H9 (cell line): ENCODE results near the gene MPG. TPM values are rescaled to one million over a fixed set of nuclear protein-coding genes. Genes with fewer than 3 reads are reported as not detected.

Source experiments
- DNase-seq: peaks from one replicate; pipeline ENCODE4 v3.0.0-alpha.2; 2017
- H2AFZ ChIP-seq: one replicate; pipeline ENCODE4 v1.6.1; 2013; ENCODE audit warnings: mild to moderate bottlenecking, low read length, control low read depth, moderate library complexity
- H2AK5ac ChIP-seq: 2 replicates; pipeline ENCODE4 v1.6.1; 2013; ENCODE audit warnings: low read length, control low read depth, mixed read lengths; ENCODE audit not compliant: insufficient read length
- H2BK120ac ChIP-seq: one replicate; pipeline ENCODE4 v1.6.1; 2013; ENCODE audit warnings: low read depth, mild to moderate bottlenecking, low read length, control low read depth, inconsistent platforms; ENCODE audit not compliant: poor library complexity, severe bottlenecking
- H2BK12ac ChIP-seq: 2 replicates; pipeline ENCODE4 v1.6.1; 2013; ENCODE audit warnings: low read length, control low read depth, mixed read lengths, low read depth; ENCODE audit not compliant: insufficient read length
- H2BK15ac ChIP-seq: 2 replicates; pipeline ENCODE4 v1.6.1; 2013; ENCODE audit warnings: low read depth, low read length, control low read depth
- H2BK20ac ChIP-seq: one replicate; pipeline ENCODE4 v1.6.1; 2013; ENCODE audit warnings: low read depth, mild to moderate bottlenecking, low read length, control low read depth, inconsistent platforms; ENCODE audit not compliant: poor library complexity, severe bottlenecking
- H2BK5ac ChIP-seq: 2 replicates; pipeline ENCODE4 v1.6.1; 2013; ENCODE audit warnings: low read length, control low read depth, mixed read lengths; ENCODE audit not compliant: insufficient read length
- H3K14ac ChIP-seq: 2 replicates; pipeline ENCODE4 v1.6.1; 2013; ENCODE audit warnings: low read length, control low read depth; ENCODE audit not compliant: insufficient read depth
- H3K18ac ChIP-seq: 2 replicates; pipeline ENCODE4 v1.6.1; 2013; ENCODE audit warnings: low read depth, mild to moderate bottlenecking, mixed read lengths, low read length, control low read depth; ENCODE audit not compliant: insufficient read length
- H3K23ac ChIP-seq: 2 replicates; pipeline ENCODE4 v1.6.1; 2013; ENCODE audit warnings: low read length, control low read depth, mixed read lengths, low read depth; ENCODE audit not compliant: insufficient read length
- H3K23me2 ChIP-seq: 2 replicates; pipeline ENCODE4 v1.6.1; 2013; ENCODE audit warnings: low read depth, mild to moderate bottlenecking, mixed read lengths, low read length, control low read depth; ENCODE audit not compliant: insufficient read length, poor library complexity, severe bottlenecking
- H3K27ac ChIP-seq: 2 replicates; pipeline ENCODE4 v1.5.1; 2013; ENCODE audit warnings: low read length, control low read depth, mixed read lengths, low read depth; ENCODE audit not compliant: insufficient read length
- H3K27me3 ChIP-seq: 2 replicates; pipeline ENCODE4 v1.6.1; 2013; ENCODE audit warnings: low read length, control low read depth, inconsistent platforms; ENCODE audit not compliant: insufficient read depth
- H3K4ac ChIP-seq: 2 replicates; pipeline ENCODE4 v1.6.1; 2013; ENCODE audit warnings: low read depth, mild to moderate bottlenecking, control low read depth, inconsistent platforms, low read length, moderate library complexity
- H3K4me1 ChIP-seq: 2 replicates; pipeline ENCODE4 v1.6.1; 2013; ENCODE audit warnings: low read length, control low read depth, inconsistent platforms; ENCODE audit not compliant: insufficient read depth
- H3K4me2 ChIP-seq: 2 replicates; pipeline ENCODE4 v1.6.1; 2013; ENCODE audit warnings: low read length, control low read depth, mixed read lengths; ENCODE audit not compliant: insufficient read length, insufficient read depth
- H3K56ac ChIP-seq: 2 replicates; pipeline ENCODE4 v1.6.1; 2013; ENCODE audit warnings: low read depth, mild to moderate bottlenecking, mixed read lengths, low read length, control low read depth; ENCODE audit not compliant: insufficient read length
- H3K79me1 ChIP-seq: 2 replicates; pipeline ENCODE4 v1.6.1; 2013; ENCODE audit warnings: low read depth, mild to moderate bottlenecking, moderate library complexity, low read length, control low read depth, inconsistent platforms; ENCODE audit not compliant: insufficient read depth, poor library complexity, severe bottlenecking
- H3K79me2 ChIP-seq: 2 replicates; pipeline ENCODE4 v1.6.1; 2013; ENCODE audit warnings: low read length, control low read depth, inconsistent platforms; ENCODE audit not compliant: insufficient read depth
- H3K9ac ChIP-seq: 2 replicates; pipeline ENCODE4 v1.6.1; 2013; ENCODE audit warnings: low read length, control low read depth, mixed read lengths; ENCODE audit not compliant: insufficient read length; ENCODE audit errors: extremely low read depth
- H3K9me3 ChIP-seq: one replicate; pipeline ENCODE4 v1.6.1; 2013; ENCODE audit warnings: low read depth, low read length, inconsistent platforms; ENCODE audit not compliant: control insufficient read depth
- H3T11ph ChIP-seq: one replicate; pipeline ENCODE4 v1.6.1; 2013; ENCODE audit warnings: mild to moderate bottlenecking, low read length, control low read depth, inconsistent platforms
- H4K20me1 ChIP-seq: one replicate; pipeline ENCODE4 v1.6.1; 2013; ENCODE audit not compliant: control insufficient read depth, insufficient read length, insufficient read depth
- H4K5ac ChIP-seq: 2 replicates; pipeline ENCODE4 v1.6.1; 2013; ENCODE audit warnings: low read depth, mild to moderate bottlenecking, mixed read lengths, low read length, control low read depth; ENCODE audit not compliant: insufficient read length
- H4K8ac ChIP-seq: replicated peaks from 2 replicates; pipeline ENCODE4 v1.6.1; 2013; ENCODE audit warnings: low read length, control low read depth, mixed read lengths, low read depth; ENCODE audit not compliant: insufficient read length
- H4K91ac ChIP-seq: 2 replicates; pipeline ENCODE4 v1.6.1; 2013; ENCODE audit warnings: low read depth, mild to moderate bottlenecking, moderate library complexity, mixed read lengths, low read length, control low read depth; ENCODE audit not compliant: insufficient read length
- H3K27ac Mint-ChIP-seq, 3 experiments: 2 replicates in 2 of 3; 3 replicates in 1 of 3; pipeline ENCODE4 v1.8.0; 2020 to 2021; ENCODE audit warnings: mixed read lengths in 3 of 3, mild to moderate bottlenecking in 1 of 3, moderate library complexity in 1 of 3
- H3K27me3 Mint-ChIP-seq: 2 replicates; pipeline ENCODE4 v1.8.0; 2021; ENCODE audit warnings: low read depth, mild to moderate bottlenecking, moderate library complexity, mixed read lengths
- H3K36me3 Mint-ChIP-seq, 3 experiments: 2 replicates in 2 of 3; 3 replicates in 1 of 3; pipeline ENCODE4 v1.8.0; 2020 to 2021; ENCODE audit warnings: low read depth in 3 of 3, mixed read lengths in 3 of 3; ENCODE audit not compliant: insufficient read depth in 1 of 3
- H3K4me1 Mint-ChIP-seq, 2 experiments: 2 replicates each; pipeline ENCODE4 v1.8.0; 2020; ENCODE audit warnings: mixed read lengths in 2 of 2
- H3K4me3 Mint-ChIP-seq, 2 experiments: 2 replicates in 1 of 2; 3 replicates in 1 of 2; pipeline ENCODE4 v1.8.0; 2020 to 2021; ENCODE audit warnings: mild to moderate bottlenecking in 2 of 2, mixed read lengths in 2 of 2, moderate library complexity in 1 of 2
- H3K9me3 Mint-ChIP-seq, 2 experiments: 2 replicates in 1 of 2; 3 replicates in 1 of 2; pipeline ENCODE4 v1.8.0; 2020; ENCODE audit warnings: mild to moderate bottlenecking in 2 of 2, mixed read lengths in 2 of 2, moderate library complexity in 1 of 2
- WGBS: extraction: QIAGEN DNeasy Blood & Tissue Kit; methylation state at CpG from one replicate; pipeline ENCODE4 v1.1.7; 2013; ENCODE audit warnings: missing lambda C conversion rate, low lambda C conversion rate, mixed read lengths; ENCODE audit not compliant: insufficient read length; ENCODE audit errors: extremely low coverage; 5-methylcytosine and 5-hydroxymethylcytosine counted together
- total RNA-seq: library from RNA; stranded (reverse); gene quantifications from 2 replicates; pipeline ENCODE4 v1.2.1, GENCODE V29; 2021
- TF ChIP-seq, protein P1 (sequence below): fragments of 200-600 bp; sonication (generic); conservative IDR thresholded peaks from 3 replicates; pipeline ENCODE4 v1.8.0; 2021; ENCODE audit warnings: antibody characterized with exemption, mild to moderate bottlenecking

The MPG gene
- total RNA-seq, 1 experiment from 2014 or later = 39.1 TPM

DNA sequence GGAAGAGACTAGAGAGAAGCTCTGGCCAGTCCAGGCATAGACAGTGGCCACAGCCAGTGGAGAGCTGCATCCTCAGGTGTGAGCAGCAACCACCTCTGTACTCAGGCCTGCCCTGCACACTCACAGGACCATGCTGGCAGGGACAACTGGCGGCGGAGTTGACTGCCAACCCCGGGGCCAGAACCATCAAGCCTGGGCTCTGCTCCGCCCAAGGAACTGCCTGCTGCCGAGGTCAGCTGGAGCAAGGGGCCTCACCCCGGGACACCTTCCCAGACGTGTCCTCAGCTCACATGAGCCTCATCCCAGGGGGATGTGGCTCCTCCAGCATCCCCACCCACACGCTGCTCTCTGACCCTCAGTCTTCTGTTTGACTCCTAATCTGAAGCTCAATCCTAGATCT is 8.8 kb upstream of the MPG start:
- H3K23me2 ChIP-seq = peaks cover 10% of the 10 kb centered on the region
- no peak overlapping the region for H3T11ph ChIP-seq
- H3K4me1 ChIP-seq = peaks cover 3% of the 10 kb centered on the region; the same call in 1 of the 2 replicates
- no peaks in the 10 kb centered on the region for H3K27me3 ChIP-seq
- H3K4me1 Mint-ChIP-seq = peaks cover 31 to 40% of the 10 kb centered on the region in 2 experiments
- H2AFZ ChIP-seq = no peak overlapping the region
- no peaks in the 10 kb centered on the region; the same call in 1 of the 2 replicates for H3K79me2 ChIP-seq
- no peak overlapping the region for H2BK12ac ChIP-seq
- peaks cover 1% of the 10 kb centered on the region; the same call in 1 of the 2 replicates for H3K27me3 Mint-ChIP-seq
- no peak overlapping the region for H2BK20ac ChIP-seq
- H3K18ac ChIP-seq = no peak overlapping the region
- WGBS = no CpG with 5 or more reads among the region's 8 CpGs
- H3K23ac ChIP-seq = no peak overlapping the region
- no peak overlapping the region for H2BK15ac ChIP-seq
- H3K56ac ChIP-seq = no peak overlapping the region
- H3K36me3 Mint-ChIP-seq = peaks cover 2 to 4% (median 3%) of the 10 kb centered on the region in 3 experiments; a peak in 5 of 7 replicates
- DNase-seq = no peak
- H2BK5ac ChIP-seq = no peak overlapping the region
- H2BK120ac ChIP-seq = no peak overlapping the region
- no peaks in the 10 kb centered on the region for H3K79me1 ChIP-seq
- no peak overlapping the region; a peak in 1 of 5 replicates for H3K4me3 Mint-ChIP-seq
- no peak overlapping the region for H3K14ac ChIP-seq
- H3K4me2 ChIP-seq = no peak overlapping the region
- no peaks in the 10 kb centered on the region for H3K9me3 ChIP-seq
- no peak overlapping the region for H4K91ac ChIP-seq
- H3K27ac ChIP-seq = no peak overlapping the region
- H4K5ac ChIP-seq = no peak overlapping the region
- no peak overlapping the region for H3K4ac ChIP-seq
- no peak overlapping the region for H3K9ac ChIP-seq
- H3K27ac Mint-ChIP-seq = peak overlapping the region in 2 of 3 experiments; percentile 22 to 53; a peak in 3 of 7 replicates
- no peak overlapping the region for H4K8ac ChIP-seq
- H4K20me1 ChIP-seq = no peaks in the 10 kb centered on the region
- TF ChIP-seq, protein P1, sequence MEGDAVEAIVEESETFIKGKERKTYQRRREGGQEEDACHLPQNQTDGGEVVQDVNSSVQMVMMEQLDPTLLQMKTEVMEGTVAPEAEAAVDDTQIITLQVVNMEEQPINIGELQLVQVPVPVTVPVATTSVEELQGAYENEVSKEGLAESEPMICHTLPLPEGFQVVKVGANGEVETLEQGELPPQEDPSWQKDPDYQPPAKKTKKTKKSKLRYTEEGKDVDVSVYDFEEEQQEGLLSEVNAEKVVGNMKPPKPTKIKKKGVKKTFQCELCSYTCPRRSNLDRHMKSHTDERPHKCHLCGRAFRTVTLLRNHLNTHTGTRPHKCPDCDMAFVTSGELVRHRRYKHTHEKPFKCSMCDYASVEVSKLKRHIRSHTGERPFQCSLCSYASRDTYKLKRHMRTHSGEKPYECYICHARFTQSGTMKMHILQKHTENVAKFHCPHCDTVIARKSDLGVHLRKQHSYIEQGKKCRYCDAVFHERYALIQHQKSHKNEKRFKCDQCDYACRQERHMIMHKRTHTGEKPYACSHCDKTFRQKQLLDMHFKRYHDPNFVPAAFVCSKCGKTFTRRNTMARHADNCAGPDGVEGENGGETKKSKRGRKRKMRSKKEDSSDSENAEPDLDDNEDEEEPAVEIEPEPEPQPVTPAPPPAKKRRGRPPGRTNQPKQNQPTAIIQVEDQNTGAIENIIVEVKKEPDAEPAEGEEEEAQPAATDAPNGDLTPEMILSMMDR = no peak
- no peaks in the 10 kb centered on the region for H3K9me3 Mint-ChIP-seq
- no peak overlapping the region for H2AK5ac ChIP-seq
